GM19372 (cell line): ENCODE results near the gene THSD7B.

Experiments used
- ATAC-seq: cut with Tn5 transposase; IDR thresholded peaks from one replicate; pipeline ENCODE4 v1.9.1; 2021; ENCODE audit warnings: mild to moderate bottlenecking, low read depth, moderate library complexity; ENCODE audit not compliant: unreplicated experiment

Gene THSD7B

DNA sequence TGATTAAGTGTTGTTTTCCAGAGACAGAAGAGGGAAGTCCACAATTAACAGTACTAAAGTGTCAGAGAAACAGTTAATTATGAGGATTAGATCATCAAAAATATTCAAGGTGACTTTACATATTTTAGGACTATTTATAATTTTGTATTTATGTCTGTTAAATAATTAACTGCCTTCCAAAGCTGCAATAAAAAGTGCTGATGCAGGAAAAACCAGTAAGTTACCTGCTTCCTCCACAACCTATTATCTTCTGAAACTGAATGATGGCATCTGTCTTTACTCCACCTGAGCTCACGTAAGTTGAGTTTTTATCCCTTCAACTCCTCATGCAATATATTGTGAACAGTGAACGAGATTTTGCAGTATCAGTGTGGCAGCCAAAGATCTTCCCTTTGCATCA lies 570.7 kb downstream of the THSD7B start:
- no peak for ATAC-seq

DNA sequence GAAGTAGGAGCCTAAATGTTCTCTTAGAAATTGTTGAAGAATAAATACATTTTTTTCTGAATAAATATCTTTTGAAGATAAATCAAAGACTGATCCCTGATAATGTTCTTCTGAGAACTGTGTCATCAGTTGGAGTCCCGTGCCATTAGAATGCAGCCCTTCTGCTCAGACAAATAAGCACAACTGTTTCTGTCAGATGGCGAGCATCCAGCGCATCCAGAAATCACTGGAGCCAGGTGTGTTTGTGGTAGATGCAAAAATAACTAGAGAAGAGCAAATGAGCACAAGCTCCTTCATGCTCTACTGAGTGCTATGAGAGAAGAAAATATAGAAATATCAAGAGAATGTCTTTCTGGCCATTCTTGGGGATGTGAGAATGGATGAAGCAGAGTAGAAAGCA lies 573.7 kb downstream of the THSD7B start:
- no peak for ATAC-seq

DNA sequence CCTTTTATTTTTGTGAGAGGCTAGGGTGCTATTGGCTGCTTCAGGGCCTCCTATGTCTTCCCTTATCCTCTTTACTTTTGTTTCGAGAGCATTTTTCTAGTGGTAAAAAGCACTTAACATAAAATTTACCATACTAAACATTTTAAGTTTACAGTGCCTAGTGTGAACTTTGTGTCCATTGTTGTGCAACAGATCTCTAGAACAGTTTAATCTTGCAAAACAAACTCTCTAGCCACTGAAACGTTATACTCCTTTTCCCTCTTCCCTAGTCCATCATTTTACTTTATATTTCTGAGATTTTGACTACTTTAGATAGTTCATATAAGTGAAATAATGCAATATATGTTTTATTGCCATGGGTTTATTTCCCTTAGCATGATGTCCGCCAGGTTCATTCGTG lies 580.6 kb downstream of the THSD7B start:
- ATAC-seq, result no peak

DNA sequence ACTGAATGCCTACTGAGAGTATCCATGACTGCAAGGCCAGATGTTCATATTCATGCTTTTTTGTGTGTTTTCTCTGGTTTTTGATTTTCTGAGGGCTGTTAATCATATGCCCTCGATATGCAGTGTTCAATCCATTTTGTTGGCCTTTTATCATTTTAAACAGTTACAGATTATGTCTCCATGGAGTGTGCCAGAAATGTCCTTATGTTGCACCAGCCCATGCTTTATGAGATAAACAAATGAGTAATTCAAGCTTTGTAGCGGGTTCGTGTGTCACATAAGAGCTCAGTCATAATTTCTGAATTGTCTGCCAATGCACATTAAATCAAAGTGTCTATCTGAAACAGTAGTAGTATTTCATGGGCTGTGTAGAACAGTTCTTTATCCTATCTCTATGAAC lies 583.0 kb downstream of the THSD7B start:
- ATAC-seq, result no peak

DNA sequence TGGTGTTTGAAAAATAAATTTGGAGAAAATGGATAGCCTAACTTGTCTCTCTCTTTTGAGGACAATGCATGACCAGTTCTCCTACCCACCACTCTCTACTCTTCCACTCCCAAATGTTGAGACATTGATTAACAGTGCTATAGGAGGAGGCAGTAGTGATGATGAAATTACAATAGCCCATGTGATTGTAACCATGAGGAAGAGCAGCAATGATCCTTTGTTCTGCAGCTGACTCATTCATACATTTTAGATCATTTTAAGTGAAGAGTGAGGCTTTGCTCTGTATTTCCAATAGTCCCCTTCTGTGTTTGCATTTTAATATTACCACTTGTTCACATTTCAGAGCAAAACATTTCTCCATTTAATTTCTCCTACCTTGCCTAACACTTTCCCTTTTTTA lies 592.3 kb downstream of the THSD7B start:
- ATAC-seq, result no peak

DNA sequence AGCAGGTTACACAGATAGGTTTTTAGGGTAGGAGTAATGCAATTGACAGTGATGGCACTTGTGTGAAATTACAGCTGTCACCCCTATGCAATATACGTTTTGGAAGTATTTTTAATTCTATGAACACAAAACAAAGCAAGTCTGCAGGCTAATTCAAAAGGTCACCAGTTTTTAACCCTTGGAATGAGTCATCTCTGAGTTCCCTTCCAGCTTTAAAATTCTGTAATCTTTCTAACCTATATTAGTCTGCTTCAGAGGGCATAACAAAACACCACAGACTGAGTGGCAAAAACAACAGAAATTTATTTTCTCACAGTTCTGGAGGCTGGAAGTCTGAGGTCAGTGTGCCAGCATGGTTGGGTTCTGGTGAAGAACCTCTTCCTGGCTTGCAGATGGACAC lies 602.0 kb downstream of the THSD7B start:
- ATAC-seq, result no peak

DNA sequence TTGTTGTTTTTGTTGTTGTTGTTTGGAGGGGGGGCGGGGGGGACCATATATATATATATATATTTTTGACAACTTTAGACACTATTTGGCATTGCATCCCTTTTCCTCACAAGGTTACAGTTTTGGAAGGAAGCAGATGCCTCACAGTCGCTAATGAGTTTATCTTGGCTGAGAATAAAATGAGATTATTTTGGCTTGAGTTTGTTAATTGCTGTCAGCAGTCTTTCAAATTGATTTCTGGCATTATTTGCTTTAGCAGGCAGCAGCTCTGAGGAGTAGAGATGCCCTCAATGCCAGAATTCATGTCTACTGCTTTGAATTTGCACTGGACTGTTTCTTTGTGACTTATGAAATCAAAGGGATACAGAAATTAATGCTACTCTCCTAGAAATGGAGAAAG lies 603.8 kb downstream of the THSD7B start:
- no peak for ATAC-seq

DNA sequence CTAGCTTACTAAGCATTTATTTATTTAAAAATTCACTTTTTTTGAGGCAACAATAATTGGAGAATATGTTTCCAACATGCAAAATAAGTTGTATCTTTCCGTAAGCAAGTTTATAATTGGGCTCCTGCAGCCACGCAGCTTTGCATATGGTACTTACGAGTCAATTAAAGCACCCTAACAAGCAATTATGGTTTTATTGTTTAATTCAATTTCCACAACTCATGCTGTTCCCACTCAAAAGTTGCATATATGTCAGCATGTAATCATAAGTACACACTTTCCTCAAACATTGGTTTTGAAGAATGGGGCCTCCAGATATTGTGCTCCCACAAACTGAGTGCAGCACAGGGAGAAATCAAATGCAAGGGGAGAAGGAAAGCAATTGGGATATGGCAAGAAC lies 613.8 kb downstream of the THSD7B start:
- no peak for ATAC-seq

DNA sequence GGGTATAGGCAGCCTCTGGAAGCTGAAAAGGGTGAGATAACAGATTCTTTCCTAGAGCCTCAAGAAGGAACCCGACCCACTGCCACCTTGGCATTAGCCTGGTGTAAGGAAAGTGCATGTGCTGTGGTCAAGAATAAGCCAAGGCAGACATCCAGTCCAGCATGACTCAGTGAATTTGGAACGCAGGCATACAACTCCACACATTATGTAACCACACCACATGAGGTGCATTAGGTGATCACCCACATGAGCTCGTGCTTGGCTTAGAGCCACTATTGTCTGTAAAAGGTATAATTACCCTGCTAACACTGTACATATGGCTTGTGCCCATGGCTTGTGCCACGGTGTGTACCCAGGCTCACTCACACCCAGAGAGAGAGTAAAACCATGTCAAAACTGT lies 615.3 kb downstream of the THSD7B start:
- no peak for ATAC-seq

DNA sequence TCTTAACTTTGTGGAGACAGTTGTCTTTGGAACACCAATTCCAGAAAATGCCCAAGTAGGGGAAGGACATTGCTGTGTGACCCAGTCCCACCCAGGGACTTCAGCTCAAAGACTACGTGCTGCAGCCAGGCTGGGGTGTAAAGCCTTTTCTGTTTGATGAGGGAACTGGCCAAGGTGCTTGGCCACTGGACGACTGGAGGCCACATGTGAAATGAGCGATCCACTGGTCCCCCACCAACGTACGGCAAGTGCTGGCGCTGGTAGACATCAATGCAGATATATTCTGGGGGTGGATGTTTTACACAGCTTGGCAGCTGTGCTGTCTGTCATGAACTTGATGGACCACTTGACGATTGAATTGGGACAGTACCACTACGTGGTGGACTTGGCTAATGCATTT lies 616.4 kb downstream of the THSD7B start:
- ATAC-seq, result no peak

DNA sequence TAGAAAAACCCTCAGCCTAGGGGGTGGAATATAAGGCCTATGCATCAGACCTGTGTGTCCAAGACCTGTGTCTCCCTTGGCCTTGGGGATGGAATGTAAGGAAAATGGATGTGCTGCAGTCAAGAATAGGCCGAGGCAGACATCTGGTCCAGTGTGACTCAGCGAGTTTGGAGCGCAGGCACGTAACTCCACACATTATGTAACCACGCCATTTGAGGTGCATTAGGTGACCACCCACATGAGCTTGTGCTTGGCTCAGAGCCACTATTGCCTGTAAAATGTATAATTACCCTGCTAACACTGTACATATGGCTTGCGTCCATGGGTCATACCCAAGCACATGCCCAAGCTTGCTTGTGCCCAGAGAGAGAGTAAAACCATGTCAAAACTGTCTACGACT lies 618.0 kb downstream of the THSD7B start:
- no peak for ATAC-seq

DNA sequence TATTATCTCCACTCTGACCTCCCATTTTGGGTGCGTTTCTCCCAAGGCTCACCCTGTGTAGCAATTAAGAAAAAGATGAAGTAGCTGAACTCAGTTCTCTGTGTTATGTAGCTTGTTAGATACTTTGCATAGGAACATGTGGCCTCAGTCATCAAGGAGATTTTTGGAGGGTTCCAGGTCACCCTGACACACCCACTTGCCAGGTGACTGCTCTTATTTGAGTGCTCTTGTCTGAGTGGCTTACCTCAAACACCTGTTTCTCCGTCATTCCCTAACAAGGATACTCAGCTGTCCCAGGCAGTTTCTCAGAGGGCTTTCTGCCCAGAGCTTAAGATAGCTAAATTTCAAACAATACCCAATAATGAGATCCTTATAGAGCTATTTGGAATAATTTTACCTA lies 621.7 kb downstream of the THSD7B start:
- ATAC-seq, result no peak

DNA sequence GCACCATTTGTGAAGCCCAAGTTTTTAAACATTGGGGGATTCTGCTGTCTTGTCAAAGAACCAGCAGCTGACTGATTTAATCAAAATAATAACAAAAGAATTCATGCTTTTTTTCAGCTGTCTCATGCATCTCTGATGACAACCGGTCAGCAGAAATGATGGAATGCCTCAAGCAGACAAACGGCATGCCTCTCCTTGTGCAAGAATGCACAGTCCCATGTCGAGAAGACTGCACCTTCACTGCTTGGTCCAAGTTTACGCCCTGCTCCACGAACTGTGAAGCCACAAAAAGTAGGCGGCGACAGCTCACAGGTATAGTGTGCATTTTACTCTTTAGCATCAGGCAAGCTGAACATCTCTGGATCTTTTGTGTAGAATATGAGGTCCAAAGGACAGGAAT lies 640.2 kb downstream of the THSD7B start:
- no peak for ATAC-seq

DNA sequence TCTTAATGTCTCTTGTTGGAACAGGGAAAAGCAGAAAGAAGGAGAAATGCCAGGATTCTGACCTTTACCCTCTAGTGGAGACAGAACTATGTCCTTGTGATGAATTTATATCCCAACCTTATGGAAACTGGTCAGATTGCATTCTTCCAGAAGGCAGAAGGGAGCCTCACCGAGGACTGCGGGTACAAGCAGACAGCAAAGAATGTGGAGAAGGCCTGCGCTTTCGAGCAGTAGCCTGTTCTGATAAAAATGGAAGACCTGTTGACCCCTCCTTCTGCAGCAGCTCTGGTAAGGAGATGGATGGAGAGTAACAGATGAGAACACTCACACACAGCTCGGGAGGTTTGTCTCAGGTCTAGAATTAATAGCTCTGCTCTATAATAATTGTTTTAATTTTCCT lies 646.2 kb downstream of the THSD7B start:
- no peak for ATAC-seq

DNA sequence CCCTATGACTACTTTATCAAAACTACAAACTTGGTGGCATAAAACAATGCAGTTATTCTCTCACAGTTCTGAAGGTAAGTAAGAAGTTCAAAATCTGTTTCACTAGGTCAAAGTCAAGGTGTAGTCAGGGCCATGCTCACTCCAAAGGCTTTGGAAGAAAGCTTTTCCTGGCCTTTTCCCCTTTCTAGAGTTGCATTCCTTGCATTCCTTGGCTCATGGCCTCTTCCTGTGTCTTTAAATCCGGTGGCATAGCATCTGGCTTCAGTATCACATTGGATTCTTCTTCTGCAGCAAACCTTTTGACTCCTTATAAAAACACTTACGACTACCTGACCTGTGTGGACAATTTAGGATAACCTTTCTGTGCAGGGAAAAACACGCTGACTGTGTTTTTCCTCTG lies 655.4 kb downstream of the THSD7B start:
- ATAC-seq, result no peak

DNA sequence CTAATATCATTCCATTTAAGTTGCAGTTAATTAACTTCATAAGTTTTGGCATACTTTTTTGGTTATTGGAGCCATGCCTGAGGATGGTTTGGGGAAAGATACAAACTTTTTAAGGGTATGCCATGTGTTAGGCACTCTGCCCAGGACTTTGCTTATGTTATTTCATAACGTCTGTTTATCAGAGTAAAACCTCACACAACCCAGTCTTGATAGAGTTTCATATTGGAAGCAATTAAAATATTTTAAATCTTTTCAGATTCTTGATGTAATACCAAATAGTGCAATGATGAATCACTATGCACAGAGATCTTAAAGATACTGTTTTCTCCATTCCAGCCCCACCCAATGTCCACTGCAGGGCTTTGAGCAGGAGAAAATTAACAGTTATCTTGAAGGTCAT lies 669.8 kb downstream of the THSD7B start:
- ATAC-seq, result no peak

DNA sequence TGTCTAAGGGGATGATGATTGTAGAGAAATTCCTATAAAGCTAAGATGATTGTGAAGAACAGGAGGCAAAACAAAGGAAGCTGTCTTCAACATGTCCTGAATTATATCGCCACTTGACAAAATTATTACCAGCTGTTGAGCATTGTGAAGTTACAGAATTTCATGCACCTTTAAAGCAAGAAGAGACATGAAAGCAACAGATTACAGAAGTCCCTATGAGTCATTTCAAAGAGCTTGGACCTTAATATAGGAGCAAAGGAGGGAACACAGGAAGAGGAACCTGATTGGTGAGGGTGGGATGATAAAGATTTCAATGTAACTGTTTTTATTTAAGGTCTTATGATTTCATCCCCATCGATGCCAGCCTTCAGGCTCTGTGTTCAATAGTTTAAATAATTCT lies 672.0 kb downstream of the THSD7B start:
- no peak for ATAC-seq

DNA sequence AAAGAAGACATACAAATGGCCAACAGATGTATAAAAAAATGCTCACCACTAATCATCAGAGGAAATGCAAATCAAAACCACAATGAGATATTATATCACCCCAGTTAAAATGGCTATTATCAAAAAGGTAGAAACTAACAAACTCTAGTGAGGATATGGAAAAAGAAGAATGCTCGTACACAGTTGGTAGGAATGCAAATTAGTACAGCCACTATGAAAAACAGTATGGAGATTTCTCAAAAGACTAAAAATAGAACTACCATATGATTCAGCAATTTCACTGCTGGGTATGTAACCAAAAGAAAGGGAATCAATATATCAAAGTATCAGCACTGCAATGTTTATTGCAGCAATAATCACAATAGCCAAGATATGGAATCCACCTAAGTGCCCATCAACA lies 679.6 kb downstream of the THSD7B start:
- no peak for ATAC-seq

DNA sequence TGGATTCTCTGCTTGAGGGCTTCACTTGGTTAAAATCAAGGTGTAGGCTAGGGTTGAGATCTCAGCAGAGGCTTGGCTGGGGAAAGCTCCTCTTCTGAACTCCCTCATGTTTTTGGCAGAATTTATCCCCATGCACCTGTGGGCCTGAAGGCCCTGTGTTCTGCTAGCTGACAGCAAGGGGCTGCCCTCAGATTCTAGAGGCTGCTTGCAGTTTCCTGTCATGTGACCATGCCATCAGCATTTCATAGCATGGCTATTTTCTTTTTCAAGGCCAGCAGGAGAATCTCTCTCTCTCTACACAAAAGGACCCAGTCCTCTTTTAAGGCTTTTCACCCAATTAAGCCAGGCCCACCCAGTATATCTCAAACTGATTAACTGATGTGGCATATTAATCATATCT lies 684.1 kb downstream of the THSD7B start:
- no peak for ATAC-seq

DNA sequence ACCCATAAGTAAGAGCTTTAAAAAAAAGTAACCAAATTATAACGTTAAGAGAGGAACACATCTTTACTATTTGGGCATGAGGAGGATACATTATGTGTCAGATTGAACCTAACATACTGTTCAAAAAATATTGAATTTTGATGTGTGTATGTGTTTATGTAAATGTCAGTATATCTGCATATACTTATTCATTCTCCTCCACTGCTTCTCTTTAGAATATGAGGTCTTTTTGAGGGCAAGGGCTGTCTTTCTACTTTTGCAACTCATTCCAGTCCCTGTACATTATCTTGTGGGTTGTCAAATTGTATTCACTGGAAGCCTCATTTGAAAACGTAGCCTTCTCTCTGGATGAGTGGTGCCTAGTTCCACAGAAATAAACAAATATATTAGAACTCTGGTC lies 689.5 kb downstream of the THSD7B start:
- no peak for ATAC-seq

DNA sequence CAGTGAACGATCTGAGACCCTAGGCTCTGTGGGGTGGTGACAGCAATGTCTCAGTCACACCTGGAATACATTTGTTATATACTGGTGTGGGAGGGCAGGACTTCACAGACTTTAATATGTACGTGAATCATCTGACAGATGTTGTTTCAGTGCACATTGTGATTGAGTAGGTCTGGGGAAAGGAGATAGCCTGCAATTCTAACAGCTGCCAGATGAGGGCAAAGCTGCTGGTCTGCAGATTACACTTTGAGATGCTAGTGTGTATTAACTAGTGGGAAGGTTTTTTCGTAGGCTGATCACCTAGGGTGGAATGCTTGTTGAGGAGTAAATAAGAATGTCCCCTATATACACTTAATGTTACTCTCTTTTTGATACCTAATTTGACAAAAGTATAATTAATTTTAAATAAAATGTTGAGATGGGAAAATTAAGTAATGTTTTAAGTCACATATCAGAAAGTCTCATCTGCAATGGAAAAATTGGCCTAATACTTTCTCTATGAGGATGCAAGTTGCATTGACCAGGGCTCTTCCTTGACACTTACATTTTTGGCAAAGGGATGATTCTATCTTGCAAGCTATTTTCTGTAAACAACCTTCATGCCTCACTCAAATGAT lies 702.0 kb downstream of the THSD7B start:
- peak; percentile 52 for ATAC-seq

DNA sequence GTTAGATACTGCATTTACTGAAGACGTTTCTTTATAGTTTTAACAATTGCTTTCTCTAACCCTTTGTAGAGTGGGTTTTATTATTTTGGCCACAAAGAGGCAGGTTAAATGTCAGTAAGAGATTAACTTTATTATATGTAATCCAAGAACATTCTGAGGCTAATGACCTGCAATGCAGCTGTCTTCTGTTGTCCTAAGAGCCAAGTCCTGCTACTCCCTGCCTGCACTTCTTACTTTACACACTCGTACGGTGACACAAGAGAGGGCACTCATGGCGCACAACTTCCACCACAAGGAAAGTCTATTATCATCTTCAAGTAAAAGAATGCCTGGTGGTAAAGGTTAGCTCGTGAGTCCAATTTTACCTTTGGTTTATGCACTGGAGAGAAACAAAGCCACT lies 727.9 kb downstream of the THSD7B start:
- no peak for ATAC-seq

DNA sequence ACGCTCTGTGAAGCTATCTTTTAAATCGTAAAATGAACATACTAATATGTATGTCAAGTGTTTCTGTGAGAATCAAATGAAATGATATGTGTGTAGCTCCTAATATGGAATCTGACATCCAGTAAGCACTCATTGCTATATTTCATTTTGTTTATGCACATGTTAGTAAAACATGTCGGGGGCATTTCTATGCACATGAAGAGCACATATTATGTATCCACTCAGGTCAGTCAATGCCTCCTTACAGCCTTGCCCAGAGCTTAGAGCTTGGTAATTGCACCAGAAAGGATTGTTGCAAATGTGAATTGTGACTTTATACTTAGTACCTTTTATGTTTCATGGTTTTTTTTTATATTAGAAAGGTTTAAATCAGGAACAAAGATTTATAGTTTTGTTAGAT lies 735.3 kb downstream of the THSD7B start:
- ATAC-seq, result no peak
